Right lobe of liver (tissue), 6 donors: ENCODE measurements around the gene METTL22. TPM values are rescaled to one million over a fixed set of nuclear protein-coding genes. Genes with fewer than 3 reads are reported as not detected.

Source experiments
- ATAC-seq, 4 donors: fragments of 200-7000 bp; cut with Tn5 transposase; one replicate each; pipeline ENCODE4 v1.9.1; 2020; ENCODE audit warnings: mild to moderate bottlenecking in 4 of 4, moderate library complexity in 4 of 4
- DNase-seq, 3 donors: peaks; one replicate each; pipeline ENCODE4 v3.0.0-alpha.2; 2020
- H3K27ac ChIP-seq, 3 donors: fragments of 200-600 bp; one replicate each; pipeline ENCODE4 v1.8.0; 2022
- H3K27me3 ChIP-seq, 2 donors: fragments of 200-600 bp; one replicate each; pipeline ENCODE4 v1.8.0; 2022
- H3K36me3 ChIP-seq, 4 donors: fragments of 200-600 bp; sonication (generic) in 1 of 4; one replicate each; pipeline versions ENCODE4 v1.5.1 to v1.8.0; 2017 to 2022; ENCODE audit warnings: control low read depth in 1 of 4
- H3K4me1 ChIP-seq, 4 donors: fragments of 200-600 bp; sonication (generic) in 1 of 4; one replicate each; pipeline versions ENCODE4 v1.5.1 to v1.8.0; 2017 to 2022; ENCODE audit warnings: control low read depth in 1 of 4
- H3K4me3 ChIP-seq, 3 donors: fragments of 200-600 bp; one replicate each; pipeline ENCODE4 v1.8.0; 2022
- H3K9me3 ChIP-seq, 4 donors: fragments of 200-600 bp; sonication (generic) in 1 of 4; one replicate each; pipeline versions ENCODE4 v1.5.1 to v1.8.0; 2017 to 2022; ENCODE audit warnings: control low read depth in 1 of 4
- POLR2A ChIP-seq: fragments of 450-650 bp; IDR thresholded peaks from one replicate; pipeline ENCODE4 v1.6.1; 2017; ENCODE audit warnings: antibody characterized with exemption, mild to moderate bottlenecking
- WGBS: methylation state at CpG from one replicate; pipeline ENCODE4 v1.1.6; 2018; ENCODE audit warnings: low coverage, low lambda C conversion rate; ENCODE audit not compliant: insufficient coverage; ENCODE audit errors: missing lambda C conversion rate; 5-methylcytosine and 5-hydroxymethylcytosine counted together
- intact Hi-C, 2 donors: fragments of 100-400 bp; cut with DNase I; formaldehyde crosslinking; loops; one replicate each; pipeline versions ENCODE4 v1.11.2 to v1.14.1; 2022
- total RNA-seq, 6 experiments: library from RNA; depleted of rRNA in 2 of 6; stranded (reverse); fragments of >200 nt in 2 of 6; fragmentation: NEBNext Ultra II Directional in 3 of 6; extraction: Animal tissue kit (Norgen Biotek cat#: 25700) in 3 of 6; gene quantifications; one replicate each; pipeline versions ENCODE4 v1.1.0 to v1.2.4, GENCODE V29; 2016 to 2023
- TF ChIP-seq, protein P1 (sequence below), 4 donors: fragments of 200-600 bp in 3 of 4; fragments of 450-650 bp in 1 of 4; IDR thresholded peaks; one replicate each; pipeline versions ENCODE4 v1.5.1 to v1.8.0; 2016 to 2022; ENCODE audit warnings: antibody characterized with exemption in 4 of 4, mild to moderate bottlenecking in 2 of 4
- donor health status: DM: no; HTN: yes; CAD: no.
- donor health status: DM: no; HTN: no; CAD: no.
- donor health status: DM: no; HTN: no; CAD: no.
- donor health status: DM: no; HTN: yes; CAD: no.
- donor health status: DM: no; HTN: yes; CAD: no.

METTL22 gene
- total RNA-seq, 6 experiments from 2014 or later = 11.3 to 15.2 (median 13.7) TPM

DNA sequence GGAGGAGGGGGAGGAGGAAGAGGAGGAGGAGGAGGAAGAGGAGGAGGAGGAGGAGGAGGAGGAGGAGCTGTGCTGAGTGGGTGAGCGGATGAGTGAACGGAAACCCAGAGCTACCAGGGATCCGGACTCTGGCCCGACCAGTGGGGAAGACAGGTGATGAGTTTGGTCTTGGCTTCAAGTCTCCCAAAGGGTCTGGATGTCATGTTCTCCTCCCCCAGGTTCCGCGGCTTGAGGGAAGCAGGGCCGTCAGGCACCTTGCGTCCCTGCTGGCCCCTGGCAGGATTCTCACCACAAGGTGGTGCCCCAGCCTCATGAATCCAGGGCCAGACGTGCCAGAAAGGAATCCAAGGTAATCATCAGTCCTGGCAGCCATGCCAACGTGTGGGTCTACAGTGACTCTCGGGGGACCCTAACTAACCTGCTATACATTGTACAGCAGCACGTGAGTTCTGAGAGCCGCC lies 39.4 kb downstream of the METTL22 start:
- 13% methylated on average over 5 of the region's 13 CpGs for WGBS
- Histone ChIP-seq H3K27ac (no peak overlapping the region), H3K4me1 (no peaks in the 10 kb centered on the region), H3K4me3 (no peak overlapping the region), H3K36me3 (peaks cover 0 to 3% (median 0%) of the 10 kb centered on the region in 4 donors), H3K9me3 (no peaks in the 10 kb centered on the region), H3K27me3 (no peaks in the 10 kb centered on the region)
- ATAC-seq (peak; percentile 94 to 99 (median 98)), DNase-seq (peak; percentile 67 to 75 (median 70))
- TF ChIP-seq POLR2A = no peak
- TF ChIP-seq, protein P1, sequence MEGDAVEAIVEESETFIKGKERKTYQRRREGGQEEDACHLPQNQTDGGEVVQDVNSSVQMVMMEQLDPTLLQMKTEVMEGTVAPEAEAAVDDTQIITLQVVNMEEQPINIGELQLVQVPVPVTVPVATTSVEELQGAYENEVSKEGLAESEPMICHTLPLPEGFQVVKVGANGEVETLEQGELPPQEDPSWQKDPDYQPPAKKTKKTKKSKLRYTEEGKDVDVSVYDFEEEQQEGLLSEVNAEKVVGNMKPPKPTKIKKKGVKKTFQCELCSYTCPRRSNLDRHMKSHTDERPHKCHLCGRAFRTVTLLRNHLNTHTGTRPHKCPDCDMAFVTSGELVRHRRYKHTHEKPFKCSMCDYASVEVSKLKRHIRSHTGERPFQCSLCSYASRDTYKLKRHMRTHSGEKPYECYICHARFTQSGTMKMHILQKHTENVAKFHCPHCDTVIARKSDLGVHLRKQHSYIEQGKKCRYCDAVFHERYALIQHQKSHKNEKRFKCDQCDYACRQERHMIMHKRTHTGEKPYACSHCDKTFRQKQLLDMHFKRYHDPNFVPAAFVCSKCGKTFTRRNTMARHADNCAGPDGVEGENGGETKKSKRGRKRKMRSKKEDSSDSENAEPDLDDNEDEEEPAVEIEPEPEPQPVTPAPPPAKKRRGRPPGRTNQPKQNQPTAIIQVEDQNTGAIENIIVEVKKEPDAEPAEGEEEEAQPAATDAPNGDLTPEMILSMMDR (IDR thresholded peaks at IDR 0.05) = peak; percentile 52 to 88 (median 75)
- intact Hi-C loops = loop anchor here (5.0 to 10.0 kb wide), 2 partner anchors 124 to 221 kb away; partner anchors contain the start of gene LITAFD (in 1 of the 2)

DNA sequence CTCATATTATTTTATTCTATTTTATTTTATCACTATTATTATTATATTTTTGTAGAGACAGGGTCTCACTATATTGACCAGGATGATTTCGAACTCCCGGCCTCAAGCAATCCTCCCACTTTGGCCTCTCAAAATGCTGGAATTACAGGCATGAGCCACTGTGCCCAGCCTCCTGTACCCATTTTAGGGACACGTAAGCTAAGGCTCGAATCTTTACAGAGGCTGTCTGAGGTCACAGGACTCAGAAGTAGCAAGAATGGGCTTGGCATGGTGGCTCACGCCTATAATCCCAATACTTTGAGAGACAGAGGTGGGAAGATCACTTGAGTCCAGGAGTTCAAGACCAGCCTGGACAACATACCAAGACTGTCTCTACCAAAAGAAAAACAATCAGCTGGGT lies 40.2 kb downstream of the METTL22 start:
- ATAC-seq (no peak), DNase-seq (no peak)
- H3K9me3 ChIP-seq = no peaks in the 10 kb centered on the region
- H3K4me3 ChIP-seq = no peak overlapping the region
- intact Hi-C loops = loop anchor here (5.0 to 10.0 kb wide), 2 partner anchors 123 to 221 kb away; partner anchors contain the start of gene LITAFD (in 1 of the 2)
- 7% methylated on average over 2 of the region's 5 CpGs for WGBS
- no peak for TF ChIP-seq POLR2A
- TF ChIP-seq, protein P1 (IDR thresholded peaks at IDR 0.05) = no peak
- H3K4me1 ChIP-seq = no peaks in the 10 kb centered on the region
- H3K36me3 ChIP-seq = peaks cover 0 to 3% (median 0%) of the 10 kb centered on the region in 4 donors
- no peak overlapping the region for H3K27ac ChIP-seq
- no peaks in the 10 kb centered on the region for H3K27me3 ChIP-seq

DNA sequence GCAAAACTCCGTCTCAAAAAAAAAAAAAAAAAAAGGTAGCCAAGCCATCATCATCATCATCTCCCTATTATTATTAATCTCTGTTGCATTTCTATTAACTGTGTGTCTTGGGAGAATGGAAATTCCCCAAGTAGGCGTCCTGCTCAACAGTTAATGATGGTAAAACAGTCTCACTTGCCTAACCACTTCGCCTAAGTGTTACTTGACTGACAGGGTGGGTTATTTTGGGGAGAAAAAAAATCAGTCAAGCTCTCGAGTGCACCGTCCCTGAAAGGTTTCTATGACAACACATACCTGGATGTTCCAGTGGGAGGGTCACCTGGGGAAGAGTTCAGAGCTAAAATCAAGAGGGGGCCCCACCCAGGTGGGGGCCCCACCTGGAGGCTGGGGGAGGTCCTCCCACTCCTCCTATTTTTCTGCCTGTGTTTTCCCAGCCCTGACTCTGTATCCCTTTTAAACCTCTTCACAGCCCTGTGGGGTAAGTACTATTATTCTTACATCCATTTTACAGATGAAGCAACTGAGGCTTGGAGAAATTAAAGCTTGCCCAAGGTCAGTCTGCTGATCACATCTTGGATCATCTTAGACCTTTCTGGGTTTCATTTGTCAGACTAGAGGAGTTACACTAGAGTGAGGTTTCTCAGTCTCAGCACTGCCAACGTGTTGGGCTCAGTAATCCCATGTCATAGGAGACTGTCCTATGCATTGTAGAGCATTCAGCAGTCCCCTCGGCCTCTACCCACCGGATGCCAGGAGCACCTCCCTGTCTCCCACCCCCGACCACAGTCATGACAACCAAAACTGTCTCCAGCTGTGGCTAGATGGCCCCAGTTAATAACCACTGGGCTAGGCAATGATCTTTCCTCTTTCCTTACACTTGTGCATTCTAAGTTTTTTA lies 41.9 kb downstream of the METTL22 start:
- Histone ChIP-seq H3K27ac (no peak overlapping the region), H3K9me3 (no peaks in the 10 kb centered on the region), H3K36me3 (peaks cover 0 to 3% (median 0%) of the 10 kb centered on the region in 4 donors), H3K27me3 (no peaks in the 10 kb centered on the region), H3K4me3 (no peak overlapping the region), H3K4me1 (no peaks in the 10 kb centered on the region)
- 69% methylated on average over 5 of the region's 9 CpGs for WGBS
- ATAC-seq = no peak
- intact Hi-C loops = loop anchor here (5.0 to 10.0 kb wide), 2 partner anchors 121 to 219 kb away; partner anchors contain the start of gene LITAFD (in 1 of the 2)
- DNase-seq = no peak
- no peak for TF ChIP-seq POLR2A
- TF ChIP-seq, protein P1 (IDR thresholded peaks at IDR 0.05) = no peak

DNA sequence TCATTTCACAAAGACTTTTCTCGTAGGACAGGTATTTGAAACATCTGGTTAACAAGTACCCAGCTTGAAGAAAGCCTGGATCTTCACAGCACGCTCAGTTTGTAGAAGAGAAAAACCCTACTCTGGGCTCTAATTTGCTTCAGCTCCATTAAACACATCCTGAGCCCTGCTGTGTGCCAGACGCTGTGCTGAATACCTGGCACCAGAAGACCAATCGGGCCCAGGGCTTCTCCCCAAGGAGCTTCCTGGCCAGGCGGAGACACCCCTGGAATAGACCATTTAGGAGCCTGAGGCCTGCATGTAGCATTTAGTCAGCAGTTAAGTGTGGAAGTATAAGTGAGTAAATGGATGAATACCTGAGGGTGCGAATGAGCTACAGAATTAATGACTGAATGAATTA lies 44.0 kb downstream of the METTL22 start:
- 90% methylated on average over 6 of the region's 6 CpGs for WGBS
- no peak for ATAC-seq

More for the DNA sequence above, 44.0 kb downstream of the METTL22 start:
- TF ChIP-seq, protein P1 (IDR thresholded peaks at IDR 0.05) = no peak
- TF ChIP-seq POLR2A = no peak
- Histone ChIP-seq H3K4me1 (no peaks in the 10 kb centered on the region), H3K36me3 (peaks cover 0 to 3% (median 0%) of the 10 kb centered on the region in 4 donors), H3K9me3 (no peaks in the 10 kb centered on the region), H3K27me3 (no peaks in the 10 kb centered on the region), H3K4me3 (no peak overlapping the region), H3K27ac (no peak overlapping the region)
- no peak for DNase-seq
- intact Hi-C loops = loop anchor here (10.0 kb wide), 1 partner anchor 119 kb away; no protein-coding TSS in a partner anchor
